ENCODE results near the gene ZP4. TPM values are rescaled to one million over a fixed set of nuclear protein-coding genes. Genes with fewer than 3 reads are reported as not detected.

The ZP4 gene
- total and polyA plus RNA-seq, 2 of the 8 experiments (the other 6 are each of a cell fraction or from before 2014, with no cell fraction given): not detected

DNA sequence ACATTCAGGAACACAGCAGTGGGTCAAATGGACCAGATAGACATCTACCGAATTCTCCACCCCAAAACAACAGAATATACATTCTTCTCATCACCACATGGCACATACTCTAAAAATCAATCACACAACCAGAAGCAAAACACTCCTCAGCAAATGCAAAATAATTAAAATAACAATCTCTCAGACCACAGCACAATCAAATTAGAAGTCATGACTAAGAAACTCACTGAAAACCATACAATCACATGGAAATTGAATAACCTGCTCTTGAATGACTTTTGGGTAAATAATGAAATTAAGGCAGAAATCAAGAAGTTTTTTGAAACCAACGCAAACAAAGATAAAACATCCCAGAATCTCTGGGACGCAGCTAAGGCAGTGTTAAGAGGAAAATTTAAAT, 49.2 kb downstream of the ZP4 start:
- no peak overlapping the region for H2AK5ac ChIP-seq (ENCODE audit: low read depth, low read length)
- no peaks in the 10 kb centered on the region for H3K23me2 ChIP-seq (ENCODE audit: low read depth, low read length)
- no peaks in the 10 kb centered on the region for H4K20me1 ChIP-seq (replicated peaks in 1 of 2; ENCODE audit: control insufficient read depth in 1 of 2, insufficient read depth in 2 of 2, low read length in 2 of 2)
- H3K14ac ChIP-seq (ENCODE audit: insufficient read length): no peak overlapping the region
- H3K4me1 ChIP-seq (replicated peaks in 1 of 4; ENCODE audit: control insufficient read depth in 3 of 4, insufficient read depth in 4 of 4, low read length in 3 of 4): no peaks in the 10 kb centered on the region
- no peak overlapping the region for H3K23ac ChIP-seq (ENCODE audit: insufficient read length)
- H4K8ac ChIP-seq (ENCODE audit: extremely low read depth, insufficient read depth, low read length): no peak overlapping the region
- no peak for DNase-seq (ENCODE audit: low read depth in 1 of 2, low spot score in 2 of 2)
- no peak overlapping the region for H4K91ac ChIP-seq (replicated peaks; ENCODE audit: insufficient read length, low read length)
- no peaks in the 10 kb centered on the region for H3K9me3 ChIP-seq (ENCODE audit: insufficient read depth in 2 of 2, low read depth in 1 of 2, low read length in 1 of 2)
- no peak overlapping the region for H3K56ac ChIP-seq (replicated peaks; ENCODE audit: insufficient read length, low read depth, low read length)
- no peaks in the 10 kb centered on the region for H3K27me3 ChIP-seq (replicated peaks in 1 of 4; ENCODE audit: control insufficient read depth in 3 of 4, extremely low read depth in 1 of 4, insufficient read depth in 3 of 4, low read length in 3 of 4)
- no peak overlapping the region for H2BK12ac ChIP-seq (ENCODE audit: low read depth, low read length)
- no peak overlapping the region for H3K9ac ChIP-seq (replicated peaks in 1 of 4; ENCODE audit: extremely low read depth in 1 of 4, low read depth in 3 of 4, low read length in 3 of 4)
- ChIA-PET CTCF (ENCODE audit: partially characterized antibody) (interaction anchor here (1.0 to 7.8 kb wide), 4 partner anchors 8 to 26 kb away, joined by 3 to 42 read pairs (median 4); no protein-coding TSS in a partner anchor), POLR2A (ENCODE audit: partially characterized antibody) (no interaction called here)
- no peaks in the 10 kb centered on the region for H3K79me2 ChIP-seq (ENCODE audit: control insufficient read depth in 1 of 2, insufficient read depth in 2 of 2, low read length in 2 of 2)
- no peak overlapping the region for H2BK120ac ChIP-seq (replicated peaks; ENCODE audit: low read depth, low read length)
- H4K5ac ChIP-seq (ENCODE audit: insufficient read length, low read depth, low read length): no peak overlapping the region
- no peak overlapping the region for H3K18ac ChIP-seq (ENCODE audit: extremely low read depth, low read length)
- H3K4me3 ChIP-seq (ENCODE audit: extremely low read depth in 1 of 4, insufficient read depth in 2 of 4, low read depth in 3 of 4, low read length in 4 of 4): no peak overlapping the region
- H2BK20ac ChIP-seq (ENCODE audit: low read length): no peak overlapping the region
- H3K4ac ChIP-seq (replicated peaks; ENCODE audit: insufficient read length, low read depth, low read length): no peak overlapping the region
- H2BK5ac ChIP-seq (ENCODE audit: low read depth, low read length): no peak overlapping the region
- H2AFZ ChIP-seq (ENCODE audit: low read length): no peak overlapping the region
- 63% methylated on average over 3 of the region's 3 CpGs; no CpG with 5 or more reads in 1 of the 2 experiments for WGBS, 2 experiments (ENCODE audit: extremely low coverage in 1 of 2, insufficient coverage in 1 of 2, insufficient read length in 1 of 2, insufficient replicate concordance in 2 of 2, low coverage in 1 of 2, low lambda C conversion rate in 2 of 2, missing lambda C conversion rate in 1 of 2)
- no peak overlapping the region for H2BK15ac ChIP-seq (ENCODE audit: low read length)
- no peaks in the 10 kb centered on the region for H3K36me3 ChIP-seq (ENCODE audit: control insufficient read depth in 2 of 4, insufficient read depth in 4 of 4, low read length in 3 of 4)
- TF ChIP-seq TEAD4 (IDR thresholded peaks at IDR 0.05; ENCODE audit: low read depth, low read length): no peak
- TF ChIP-seq, protein P1, sequence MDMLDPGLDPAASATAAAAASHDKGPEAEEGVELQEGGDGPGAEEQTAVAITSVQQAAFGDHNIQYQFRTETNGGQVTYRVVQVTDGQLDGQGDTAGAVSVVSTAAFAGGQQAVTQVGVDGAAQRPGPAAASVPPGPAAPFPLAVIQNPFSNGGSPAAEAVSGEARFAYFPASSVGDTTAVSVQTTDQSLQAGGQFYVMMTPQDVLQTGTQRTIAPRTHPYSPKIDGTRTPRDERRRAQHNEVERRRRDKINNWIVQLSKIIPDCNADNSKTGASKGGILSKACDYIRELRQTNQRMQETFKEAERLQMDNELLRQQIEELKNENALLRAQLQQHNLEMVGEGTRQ (IDR thresholded peaks at IDR 0.05; ENCODE audit: low read length): no peak
- TF ChIP-seq, protein P2, sequence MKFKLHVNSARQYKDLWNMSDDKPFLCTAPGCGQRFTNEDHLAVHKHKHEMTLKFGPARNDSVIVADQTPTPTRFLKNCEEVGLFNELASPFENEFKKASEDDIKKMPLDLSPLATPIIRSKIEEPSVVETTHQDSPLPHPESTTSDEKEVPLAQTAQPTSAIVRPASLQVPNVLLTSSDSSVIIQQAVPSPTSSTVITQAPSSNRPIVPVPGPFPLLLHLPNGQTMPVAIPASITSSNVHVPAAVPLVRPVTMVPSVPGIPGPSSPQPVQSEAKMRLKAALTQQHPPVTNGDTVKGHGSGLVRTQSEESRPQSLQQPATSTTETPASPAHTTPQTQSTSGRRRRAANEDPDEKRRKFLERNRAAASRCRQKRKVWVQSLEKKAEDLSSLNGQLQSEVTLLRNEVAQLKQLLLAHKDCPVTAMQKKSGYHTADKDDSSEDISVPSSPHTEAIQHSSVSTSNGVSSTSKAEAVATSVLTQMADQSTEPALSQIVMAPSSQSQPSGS (IDR thresholded peaks at IDR 0.05; ENCODE audit: low read length): no peak
- H3K27ac ChIP-seq (ENCODE audit: low read depth, low read length): no peak overlapping the region
- no peak for FAIRE-seq
- no peak overlapping the region for H3K4me2 ChIP-seq (ENCODE audit: insufficient read depth in 1 of 2, low read depth in 2 of 2, low read length in 2 of 2)
- no peaks in the 10 kb centered on the region for H3K79me1 ChIP-seq (ENCODE audit: low read depth, low read length)
